GM21390 (cell line): ENCODE measurements around the gene PPP1R9A.

Experiments used
- ATAC-seq: cut with Tn5 transposase; IDR thresholded peaks from one replicate; pipeline ENCODE4 v1.9.1; 2021; ENCODE audit not compliant: unreplicated experiment

PPP1R9A gene

DNA sequence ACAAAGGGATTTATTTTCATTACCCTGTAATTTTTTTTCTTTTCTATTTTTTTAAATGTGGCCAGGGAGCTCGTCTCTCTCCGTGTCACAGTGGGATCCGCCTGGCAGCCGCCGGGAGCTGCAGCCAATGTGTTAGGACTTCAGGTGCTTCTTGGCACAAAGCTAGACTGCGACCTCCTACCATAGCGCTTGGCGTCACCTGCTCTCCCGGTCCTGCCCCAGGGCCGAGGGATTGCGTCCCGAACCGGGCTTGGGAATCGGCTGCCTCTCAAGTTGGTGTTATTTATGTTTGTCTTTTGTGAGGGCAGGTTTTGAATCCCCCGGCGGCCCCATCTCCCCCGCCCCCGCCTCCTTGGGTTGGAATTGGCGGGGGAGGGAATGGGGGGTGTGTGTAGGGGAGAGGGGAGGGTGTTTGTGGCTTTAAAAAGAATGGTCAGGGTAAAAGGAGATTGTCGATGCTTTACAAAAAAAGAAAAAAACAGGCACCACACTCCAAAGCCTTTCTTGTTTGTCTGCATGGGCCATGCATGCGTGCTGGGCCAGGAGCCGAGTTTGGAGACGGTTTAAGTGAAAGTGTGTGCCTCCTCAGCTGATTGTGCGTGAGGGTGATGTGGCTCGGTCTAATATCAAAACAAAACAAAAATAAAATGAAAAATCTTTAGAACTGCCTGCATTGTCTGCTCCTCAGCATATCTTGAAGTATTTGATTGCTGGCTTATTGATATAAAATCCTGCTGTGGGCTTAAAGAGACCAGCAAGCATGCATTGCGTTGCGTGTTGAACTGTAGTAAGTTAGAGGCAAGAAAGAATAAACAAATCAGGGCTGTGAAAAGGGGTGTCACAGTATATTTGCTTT is 1.2 kb downstream of the PPP1R9A start:
- ATAC-seq = no peak

DNA sequence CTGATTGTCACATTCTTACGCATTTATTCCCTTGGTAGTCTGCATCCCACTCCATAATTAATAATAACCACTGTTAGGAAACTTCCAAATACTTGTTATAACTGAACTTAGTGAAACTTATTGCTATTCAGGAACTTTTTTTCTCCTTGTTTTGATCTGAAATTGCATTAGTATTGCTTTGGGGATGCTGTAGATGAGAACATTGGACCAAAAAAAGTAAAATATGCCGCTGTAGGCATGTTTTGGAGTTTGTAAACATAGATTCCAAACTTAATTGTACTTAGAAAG is 1.7 kb downstream of the PPP1R9A start:
- ATAC-seq = no peak

DNA sequence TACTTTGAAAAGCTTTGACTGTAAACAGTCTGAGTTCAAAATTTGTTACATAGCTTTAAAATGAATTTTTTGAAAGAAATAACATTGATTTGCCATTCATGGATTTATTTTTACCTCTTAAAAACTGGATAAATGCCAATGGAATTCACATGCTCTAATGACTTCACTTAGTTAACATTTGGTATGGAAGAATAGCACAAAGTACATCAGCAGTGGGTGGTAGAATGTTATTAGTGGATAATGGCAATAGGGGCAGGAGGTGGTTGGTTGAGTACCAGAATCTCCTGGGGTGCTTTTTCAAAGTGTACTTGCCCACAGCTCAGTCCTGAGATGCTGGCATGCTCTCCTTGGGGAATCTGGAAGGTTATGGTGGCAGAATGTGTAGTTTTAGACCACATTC is 4.7 kb downstream of the PPP1R9A start:
- no peak for ATAC-seq

GRCh38 chr7:94913391-94913790 is 6.0 kb downstream of the PPP1R9A start:
- no peak for ATAC-seq

DNA sequence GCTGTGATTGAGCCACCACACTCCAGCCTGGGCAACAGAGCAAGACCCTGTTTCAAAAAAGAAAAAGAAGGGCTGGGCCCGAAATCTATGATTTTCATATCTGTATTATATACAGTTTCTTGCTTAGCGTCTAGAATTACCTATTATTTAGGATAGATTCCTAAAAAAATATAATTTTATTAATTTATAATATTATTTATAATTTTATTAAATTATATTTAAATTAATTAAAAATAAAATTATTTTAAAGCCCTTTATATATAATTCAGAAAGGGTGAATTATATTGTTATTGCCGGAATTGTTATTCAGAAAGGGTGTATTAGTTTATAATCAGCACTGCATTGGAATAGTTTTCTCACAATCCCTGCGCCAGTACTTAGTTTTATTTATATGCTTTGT is 14.5 kb downstream of the PPP1R9A start:
- no peak for ATAC-seq

DNA sequence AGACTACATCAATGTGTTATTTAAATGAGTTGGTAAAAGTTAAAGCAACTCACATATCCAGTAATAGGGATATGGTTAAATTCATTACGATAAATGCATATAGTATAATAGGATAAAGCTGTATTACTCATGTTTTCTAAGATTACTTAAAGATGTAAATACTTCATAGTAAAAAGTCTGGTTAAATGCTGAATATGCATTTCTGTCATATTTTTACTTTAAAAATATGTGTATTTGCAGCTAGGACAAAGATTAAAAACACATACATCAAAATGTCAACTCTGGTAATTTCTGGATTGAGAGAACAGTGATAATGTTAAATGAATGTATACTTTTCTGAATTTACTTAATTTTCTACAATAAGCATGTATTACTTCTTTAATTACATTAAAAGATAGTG is 15.1 kb downstream of the PPP1R9A start:
- no peak for ATAC-seq

- ATAC-seq = no peak
Measured at GRCh38 chr7:94923412-94923811, 16.0 kb downstream of the PPP1R9A start.

- ATAC-seq = no peak
Measured at GRCh38 chr7:94928168-94928707, 20.8 kb downstream of the PPP1R9A start.

DNA sequence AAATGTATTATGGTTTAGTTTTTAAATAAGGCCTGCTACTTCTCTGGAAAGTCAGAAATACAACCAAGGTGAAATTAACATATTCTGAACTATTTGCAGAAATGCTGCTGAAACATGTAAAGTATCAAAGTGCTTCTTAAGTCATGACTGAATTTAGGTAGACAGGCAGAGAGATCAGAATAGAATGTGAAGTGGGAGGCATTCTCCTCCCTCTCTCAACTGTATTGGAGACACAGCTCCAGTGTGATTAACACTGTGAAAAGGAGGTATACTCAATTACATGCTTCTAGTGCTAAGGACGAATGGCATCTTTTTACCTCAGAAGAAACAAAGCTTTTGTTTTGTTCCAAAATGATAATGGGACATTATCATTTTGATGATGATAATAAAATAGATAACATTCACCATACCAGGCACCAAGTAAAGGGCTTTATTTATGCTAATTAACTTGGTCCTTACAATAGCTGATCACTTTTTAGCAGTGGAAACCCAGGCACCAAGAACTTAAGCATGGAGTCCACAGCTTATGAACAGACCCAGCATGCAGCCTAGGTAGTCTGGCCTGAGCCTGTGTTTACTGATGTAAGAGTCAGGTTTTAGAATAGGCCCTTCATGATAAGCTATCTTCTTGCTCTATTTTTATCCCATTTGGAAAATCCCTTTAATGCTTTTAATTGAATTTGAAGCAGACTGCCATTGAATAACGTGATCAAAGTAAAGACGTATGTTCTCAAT is 26.0 kb downstream of the PPP1R9A start:
- ATAC-seq = no peak

DNA sequence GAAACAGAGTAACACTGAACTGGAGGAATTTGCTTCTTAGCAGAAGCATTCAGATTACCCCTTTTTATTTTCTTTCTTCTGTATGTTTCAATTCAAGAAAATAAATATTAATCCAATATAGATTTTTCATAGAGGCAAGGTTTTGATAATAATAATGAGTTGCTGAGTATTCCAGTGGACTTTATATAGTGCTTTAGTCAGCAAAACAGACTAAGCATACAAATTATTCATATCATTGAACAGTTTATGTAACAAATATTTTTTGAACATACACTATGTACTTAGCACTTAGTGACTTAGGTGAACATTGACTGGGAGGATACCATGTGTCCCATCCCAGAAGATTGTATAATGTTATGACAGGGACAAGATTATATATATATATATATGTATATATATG is 32.0 kb downstream of the PPP1R9A start:
- ATAC-seq = no peak

GRCh38 chr7:94940241-94940640 is 32.8 kb downstream of the PPP1R9A start:
- ATAC-seq = no peak

- ATAC-seq = no peak
Measured at GRCh38 chr7:94941844-94942632, 34.6 kb downstream of the PPP1R9A start.

- no peak for ATAC-seq
Measured at GRCh38 chr7:94943134-94943533, 35.7 kb downstream of the PPP1R9A start.

DNA sequence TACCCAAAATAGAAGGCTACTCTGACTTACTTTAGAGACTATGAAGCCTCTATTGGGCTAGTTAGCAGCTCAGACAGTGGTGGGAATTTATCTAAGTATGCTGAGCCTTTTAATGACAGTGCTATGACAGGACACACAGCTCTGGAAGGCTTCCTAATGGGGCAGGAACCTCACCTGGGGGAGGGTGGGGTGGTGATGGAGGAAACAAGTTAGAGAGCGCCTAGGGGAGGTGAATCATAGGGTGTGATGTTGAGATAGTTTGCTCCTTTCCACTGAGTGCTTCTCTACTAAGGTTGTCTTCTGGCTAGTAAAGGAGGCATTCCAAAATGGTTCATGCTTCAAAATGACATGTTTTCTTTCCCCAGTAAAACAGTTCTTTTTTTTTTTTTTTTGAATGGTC is 42.1 kb downstream of the PPP1R9A start:
- no peak for ATAC-seq

- no peak for ATAC-seq
Measured at GRCh38 chr7:94955807-94956206, 48.4 kb downstream of the PPP1R9A start.

- no peak for ATAC-seq
Measured at GRCh38 chr7:94957061-94957460, 49.7 kb downstream of the PPP1R9A start.

GRCh38 chr7:94962661-94963060 is 55.3 kb downstream of the PPP1R9A start:
- ATAC-seq = no peak

DNA sequence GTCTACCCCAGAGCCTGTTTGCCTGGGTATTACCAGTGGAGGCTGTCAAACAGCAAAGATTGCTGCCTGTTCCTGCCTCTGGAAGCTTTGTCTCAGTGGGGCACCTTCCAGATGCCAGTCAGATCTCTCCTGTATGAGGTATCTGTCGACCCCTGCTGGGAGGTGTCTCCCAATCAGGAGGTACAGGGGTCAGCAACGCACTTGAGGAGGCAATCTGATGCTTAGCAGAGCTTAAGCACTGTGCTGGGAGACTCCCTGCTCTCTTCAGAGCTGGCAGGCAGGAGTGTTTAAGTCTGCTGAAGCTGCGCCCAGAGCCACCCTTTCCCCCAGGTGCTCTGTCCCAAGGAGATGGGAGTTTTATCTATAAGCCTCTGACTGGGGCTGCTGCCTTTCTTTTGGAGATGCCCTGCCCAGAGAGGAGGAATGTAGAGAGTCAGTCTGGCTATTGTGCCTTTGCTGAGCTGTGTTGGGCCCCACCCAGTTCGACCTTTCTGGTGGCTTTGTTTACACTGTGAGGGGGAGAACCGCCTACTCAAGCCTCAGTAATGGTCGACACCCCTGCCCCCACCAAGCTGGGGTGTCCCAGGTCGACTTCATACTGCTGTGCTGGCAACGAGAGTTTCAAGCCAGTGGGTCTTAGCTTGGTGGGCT is 62.2 kb downstream of the PPP1R9A start:
- ATAC-seq = no peak

- ATAC-seq = no peak
Measured at GRCh38 chr7:94970085-94970576, 62.7 kb downstream of the PPP1R9A start.

GRCh38 chr7:94971051-94971867 is 63.9 kb downstream of the PPP1R9A start:
- no peak for ATAC-seq
